Activated CD4-positive, alpha-beta T cell treated with anti-CD3 and anti-CD28 coated beads, Interleukin-2, Interleukin-4, amounts not matched to agents 100 ng/mL and 50 ng/mL, durations not matched to agents 16 hours and 8 hours (primary cell): Measurements from ENCODE around the gene ADGRL3.
"Not testable (repeated sequence)": the region's sequence is repeated elsewhere in the genome, so short reads cannot be mapped to it uniquely, and the experiment has no call there.

ENCODE experiments used
- DNase-seq: peaks from one replicate; pipeline ENCODE4 v3.0.0-alpha.2; 2020; ENCODE audit warnings: low spot score

ADGRL3 gene

DNA sequence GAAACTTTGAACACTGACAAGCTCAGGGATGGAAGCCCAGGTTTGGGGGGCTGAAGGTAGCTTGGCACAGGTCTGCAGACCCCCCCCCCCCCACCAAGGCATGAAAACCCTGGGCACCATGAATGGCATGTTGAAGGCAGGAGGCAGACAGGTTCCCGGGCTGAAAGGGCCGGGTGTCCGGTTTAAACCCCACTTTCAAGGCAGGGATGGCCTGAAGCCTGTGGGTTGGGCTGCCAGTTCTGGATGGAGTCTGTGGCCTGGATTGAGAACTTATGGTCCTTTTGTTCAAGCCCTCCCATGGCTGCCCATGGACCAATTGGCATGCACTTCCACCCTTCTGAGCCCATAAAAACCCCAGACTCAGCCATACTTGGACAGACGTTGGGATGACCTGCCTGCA, 616.9 kb downstream of the ADGRL3 start:
- DNase-seq, result no peak

DNA sequence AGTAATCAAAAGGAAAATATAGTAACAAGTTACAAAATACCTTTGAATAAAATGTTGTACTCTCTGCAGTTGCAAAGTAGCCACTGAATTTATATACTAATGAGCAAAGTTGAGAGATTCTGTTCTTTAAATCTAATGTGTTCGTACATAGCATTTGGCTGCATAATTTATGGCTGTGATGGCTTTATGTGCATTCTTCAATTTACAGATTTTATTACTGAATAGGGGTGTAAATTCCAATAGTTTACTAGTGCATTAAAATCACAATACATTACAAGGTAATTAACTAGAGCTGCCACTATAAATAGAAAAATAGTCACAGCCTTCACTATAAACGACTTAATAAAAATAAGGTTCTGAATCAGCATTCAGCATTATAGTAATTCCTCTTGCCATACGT, 620.0 kb downstream of the ADGRL3 start:
- DNase-seq, result no peak

- no peak for DNase-seq
These were observed 624.3 kb downstream of the ADGRL3 start for GRCh38 chr4:61824454-61824853.

DNA sequence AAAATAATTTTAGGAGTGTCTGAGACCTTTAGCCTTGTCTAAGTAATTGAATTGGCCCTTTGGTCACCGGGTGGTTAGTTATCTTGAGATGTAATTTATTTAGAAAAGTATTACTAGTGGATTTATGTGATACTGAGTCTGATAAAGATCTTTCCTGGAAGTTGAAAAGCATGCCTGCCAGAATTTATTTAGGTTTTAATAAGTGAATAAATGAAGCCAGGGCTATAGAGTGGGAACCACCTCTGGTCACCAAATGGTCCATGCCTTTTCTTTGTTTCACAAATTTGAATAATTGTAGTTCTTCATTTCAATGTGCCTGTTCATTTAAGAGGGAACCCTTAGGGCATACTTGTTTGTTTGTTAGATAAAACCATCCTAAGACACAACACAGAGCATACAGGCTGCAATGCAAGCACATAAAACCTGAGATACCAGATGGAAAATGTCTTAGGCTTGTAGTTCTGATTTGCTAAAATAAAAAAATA, 627.8 kb downstream of the ADGRL3 start:
- DNase-seq, result no peak

- DNase-seq, result no peak
These were observed 628.8 kb downstream of the ADGRL3 start for GRCh38 chr4:61828960-61829359.

DNA sequence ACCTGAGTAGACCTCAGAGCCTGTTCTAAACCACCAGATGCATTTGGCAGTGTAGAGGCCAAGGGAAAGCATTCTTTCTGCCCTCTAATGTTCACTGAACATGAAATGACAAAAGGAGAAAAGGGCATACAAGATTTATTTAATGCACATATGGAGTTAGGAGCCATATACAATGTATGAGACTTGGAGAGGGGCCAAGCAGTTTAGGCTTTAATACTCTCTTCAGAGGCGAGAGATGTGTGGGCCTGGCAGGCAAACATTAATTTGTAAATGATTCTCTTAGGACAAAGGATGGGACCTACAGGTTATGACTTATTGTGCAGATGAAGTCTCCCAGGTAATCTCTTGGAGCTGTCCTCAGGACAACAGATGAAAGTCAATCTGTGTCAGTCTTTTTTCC, 631.9 kb downstream of the ADGRL3 start:
- DNase-seq, result no peak

- no peak for DNase-seq
These were observed 637.3 kb downstream of the ADGRL3 start for GRCh38 chr4:61837395-61837794.

DNA sequence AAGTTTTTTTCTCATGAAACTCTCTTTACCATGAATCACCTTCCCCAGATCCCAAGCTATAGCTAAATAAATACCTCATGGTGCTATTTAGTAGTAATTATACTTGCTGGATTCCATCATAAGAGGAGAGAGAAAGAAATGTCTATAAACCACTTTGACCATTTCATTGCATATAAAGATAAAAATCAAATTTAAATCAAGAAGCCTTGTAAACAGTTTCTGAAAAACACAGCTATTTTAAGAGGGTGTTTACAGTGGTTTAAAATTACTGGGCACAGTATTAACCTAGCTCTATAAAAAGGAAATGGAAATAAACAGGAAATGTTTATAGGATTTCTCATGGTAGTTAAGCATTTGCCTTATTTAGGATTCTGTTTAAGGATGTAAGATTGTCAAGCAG, 637.9 kb downstream of the ADGRL3 start:
- no peak for DNase-seq

- no peak for DNase-seq
These were observed 641.6 kb downstream of the ADGRL3 start for GRCh38 chr4:61841714-61842113.

- no peak for DNase-seq
These were observed 651.0 kb downstream of the ADGRL3 start for GRCh38 chr4:61851126-61851525.

DNA sequence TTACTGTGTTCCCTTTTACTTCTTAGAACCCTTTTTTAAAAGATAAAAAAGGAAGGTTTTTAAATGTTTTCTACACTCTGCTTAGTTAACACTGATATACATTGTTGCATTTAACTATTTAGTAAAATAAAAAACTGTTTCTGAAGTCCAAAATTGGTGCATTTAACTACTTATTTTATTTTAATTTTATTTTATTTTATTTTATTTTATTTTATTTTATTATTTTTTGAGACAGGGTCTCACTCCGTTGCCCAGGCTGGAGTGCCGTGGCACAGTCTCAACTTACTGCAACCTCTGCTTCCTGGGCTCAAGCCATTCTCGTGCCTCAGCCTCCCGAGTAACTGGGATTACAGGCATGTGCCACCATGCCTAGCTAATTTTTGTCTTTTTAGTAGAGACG, 652.0 kb downstream of the ADGRL3 start:
- DNase-seq, result not testable (repeated sequence)

GRCh38 chr4:61853041-61853440, 652.9 kb downstream of the ADGRL3 start:
- no peak for DNase-seq

DNA sequence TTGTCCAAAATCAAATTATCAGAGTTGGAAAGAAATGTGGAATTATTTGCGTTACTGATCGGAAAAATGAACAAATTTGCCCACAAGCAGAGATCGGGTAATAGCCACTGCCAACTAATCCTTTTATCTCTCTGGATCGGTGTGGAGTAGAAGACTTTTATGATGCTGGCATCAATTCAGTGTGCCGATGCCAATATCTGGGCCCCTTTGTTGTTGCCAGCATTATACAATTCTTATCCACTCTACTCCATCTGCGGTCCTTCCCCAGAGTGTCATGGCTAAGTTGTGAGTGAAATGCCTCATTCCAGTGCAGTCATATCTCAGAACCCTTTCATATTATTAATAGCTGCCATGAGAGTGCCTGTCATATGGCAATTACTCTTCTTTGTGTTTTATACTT, 660.2 kb downstream of the ADGRL3 start:
- DNase-seq, result no peak

DNA sequence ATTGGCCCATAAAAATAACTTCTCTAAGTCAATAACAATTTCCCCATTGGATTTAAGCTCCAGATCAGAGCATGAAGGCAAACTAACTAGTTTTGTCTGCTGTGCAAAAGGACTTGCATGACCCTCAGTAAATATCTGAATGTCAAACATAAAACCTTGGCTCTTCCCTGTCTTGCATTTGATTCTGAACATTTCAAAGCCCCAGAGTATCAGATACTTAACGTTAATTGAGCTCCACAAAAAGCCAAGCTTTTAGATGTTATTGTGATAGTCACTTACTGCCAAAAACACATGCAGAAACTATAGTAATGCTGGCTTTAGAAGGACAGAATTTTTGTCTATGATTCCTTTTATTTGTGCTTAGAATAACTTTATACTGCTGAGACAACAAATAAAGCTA, 664.2 kb downstream of the ADGRL3 start:
- no peak for DNase-seq

DNA sequence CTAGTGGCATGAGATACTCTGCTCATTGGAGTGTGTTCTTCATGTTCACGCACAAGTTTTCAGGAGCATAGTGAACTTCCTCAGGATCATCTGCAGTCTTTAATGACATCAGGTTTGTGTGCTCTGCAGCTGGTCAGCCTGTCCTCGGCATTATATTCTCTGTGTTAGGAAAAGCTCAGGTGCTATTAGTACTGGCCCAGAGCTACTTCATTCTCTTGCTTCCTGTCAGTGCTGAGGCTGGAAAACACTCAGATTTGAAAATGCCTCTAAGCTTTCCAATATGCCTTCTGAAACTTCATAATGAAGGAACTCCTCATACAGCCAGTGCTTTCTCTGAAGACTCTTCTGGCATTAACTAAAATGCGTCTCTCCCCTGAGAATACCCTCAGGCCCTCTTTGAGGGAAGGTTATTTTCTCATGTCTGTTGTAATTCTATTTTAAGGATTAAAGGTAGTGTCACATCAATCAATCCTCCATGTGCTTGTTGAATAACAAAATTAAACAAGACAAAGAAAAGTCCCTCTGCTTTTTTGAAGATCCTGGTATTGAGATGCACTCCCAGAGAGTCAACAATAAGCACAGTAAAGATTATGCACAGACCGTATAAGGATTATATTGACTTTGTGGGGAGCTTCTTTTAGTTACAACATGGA, 666.4 kb downstream of the ADGRL3 start:
- no peak for DNase-seq

- no peak for DNase-seq
These were observed 672.9 kb downstream of the ADGRL3 start for GRCh38 chr4:61872983-61873382.

DNA sequence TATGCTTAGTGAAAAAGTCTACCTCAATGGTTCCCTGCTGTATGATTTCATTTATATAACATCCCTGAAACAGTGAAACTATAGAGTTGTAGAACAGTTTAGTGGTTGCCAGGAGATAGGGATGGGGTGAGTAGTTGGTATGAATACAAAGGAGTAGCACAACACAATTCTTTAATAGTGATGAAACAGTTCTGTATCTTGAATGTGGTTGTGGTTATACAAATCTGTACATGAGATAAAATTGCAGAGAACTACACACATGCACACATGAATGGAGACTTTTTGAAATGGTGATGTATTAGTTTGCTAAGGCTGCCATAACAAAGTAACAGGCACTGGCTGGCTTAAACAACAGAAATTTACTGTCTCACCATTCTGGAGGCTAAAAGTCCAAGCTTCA, 677.1 kb downstream of the ADGRL3 start:
- no peak for DNase-seq

DNA sequence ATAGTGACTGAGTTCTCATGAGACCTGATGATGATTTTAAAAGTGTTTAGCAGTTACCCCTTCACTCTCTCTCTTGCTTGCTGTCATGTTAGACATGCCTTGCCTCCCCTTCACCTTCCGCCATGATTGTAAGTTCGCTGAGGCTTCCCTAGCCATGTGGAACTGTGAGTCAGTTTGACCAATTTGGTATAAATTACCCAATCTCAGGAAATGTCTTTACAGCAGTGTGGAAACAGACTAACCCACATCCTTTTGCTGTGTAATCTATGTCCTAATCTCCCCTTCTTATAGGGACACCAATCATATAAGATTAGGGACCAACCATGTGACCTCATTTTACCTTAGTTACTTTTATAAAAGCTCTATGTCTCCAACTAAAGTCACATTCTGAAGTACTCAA, 677.8 kb downstream of the ADGRL3 start:
- no peak for DNase-seq

GRCh38 chr4:61882381-61882780, 682.3 kb downstream of the ADGRL3 start:
- DNase-seq, result no peak

DNA sequence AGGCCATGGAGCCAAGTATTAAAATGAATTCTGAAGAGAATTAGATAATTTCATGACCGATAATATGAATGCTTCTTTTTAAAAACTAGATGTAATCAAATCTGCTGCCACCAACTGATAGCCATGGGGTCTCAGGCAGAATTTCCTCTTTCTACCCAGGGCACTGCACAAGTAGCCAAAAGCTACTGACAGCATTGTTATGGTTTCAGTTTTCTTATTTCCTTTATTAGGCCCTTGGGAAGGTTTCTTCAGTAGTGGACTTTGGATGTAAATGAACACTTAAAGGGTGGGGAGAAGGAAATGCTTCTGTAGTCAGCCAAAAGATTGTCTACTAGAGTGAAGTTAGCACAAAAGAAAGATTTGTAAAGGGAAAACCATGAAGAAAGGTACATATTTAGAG, 686.0 kb downstream of the ADGRL3 start:
- DNase-seq, result no peak

GRCh38 chr4:61889117-61889516, 689.0 kb downstream of the ADGRL3 start:
- no peak for DNase-seq

DNA sequence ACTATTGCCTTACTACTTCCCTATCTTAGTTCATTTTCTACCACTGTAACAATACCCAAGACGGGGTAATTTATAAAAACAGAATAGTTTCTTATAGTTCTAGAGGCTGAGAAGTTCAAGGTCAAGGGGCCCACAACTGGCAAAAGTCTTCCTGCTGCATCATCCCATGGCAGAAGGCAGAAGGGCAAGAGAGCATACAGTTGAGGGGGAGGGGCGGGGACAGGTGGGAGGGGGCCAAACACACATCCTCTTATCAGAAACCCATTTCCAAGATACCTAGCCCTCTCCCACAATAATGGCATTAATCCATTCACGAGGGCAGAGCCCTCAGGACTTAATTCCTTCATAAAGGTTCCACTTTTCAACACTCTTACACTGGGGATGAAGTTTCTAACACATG, 690.2 kb downstream of the ADGRL3 start:
- DNase-seq, result no peak

DNA sequence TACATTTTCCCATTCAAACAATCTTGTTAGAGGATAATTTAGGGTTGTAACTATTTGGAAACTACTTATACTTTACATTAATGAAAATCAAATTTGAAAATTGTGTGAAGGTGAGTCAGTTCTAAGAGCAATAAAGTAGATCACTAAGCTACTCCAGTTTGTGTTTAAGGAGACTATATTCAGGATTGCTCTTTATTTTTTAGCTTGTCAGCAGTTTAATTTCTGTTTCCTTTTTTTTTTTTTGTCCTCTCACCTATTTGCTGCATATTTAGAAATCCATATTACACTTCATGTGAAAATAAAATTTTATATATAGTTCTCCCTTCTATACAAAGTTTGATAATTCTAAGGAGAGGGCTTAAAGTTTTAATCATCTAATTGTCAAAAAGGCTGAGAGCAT, 691.8 kb downstream of the ADGRL3 start:
- DNase-seq, result no peak

- no peak for DNase-seq
These were observed 696.5 kb downstream of the ADGRL3 start for GRCh38 chr4:61896634-61897033.

DNA sequence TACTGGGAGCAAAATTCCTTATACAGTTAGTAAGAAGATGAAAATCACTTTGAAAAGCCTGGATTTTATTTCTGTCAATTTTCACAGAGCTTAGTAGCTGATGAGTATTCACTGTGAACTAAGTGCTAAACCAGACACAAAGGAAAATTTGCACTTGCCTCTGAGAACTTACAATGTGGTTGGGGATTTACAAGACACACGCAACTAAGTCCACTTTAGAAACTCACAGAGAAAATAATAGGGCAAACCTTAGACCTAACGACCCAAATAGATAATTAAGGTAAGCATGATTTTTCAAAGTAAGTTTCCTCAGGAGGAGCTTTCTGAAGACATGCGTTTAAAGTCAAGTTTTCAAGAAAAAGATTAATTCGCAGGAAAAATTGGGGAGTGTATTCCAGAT, 708.9 kb downstream of the ADGRL3 start:
- DNase-seq, result no peak
